Activated CD8-positive, alpha-beta memory T cell treated with anti-CD3 and anti-CD28 coated beads, Interleukin-2, amount 50 U/mL, for 4 hours (primary cell): ENCODE results near the gene UBE2L3.
A peak's percentile ranks its signal among the peaks of the same experiment; 100 is the strongest.
"Not testable (repeated sequence)": the region's sequence is repeated elsewhere in the genome, so short reads cannot be mapped to it uniquely, and the experiment has no call there.

ENCODE experiments used
- DNase-seq: peaks from one replicate; pipeline ENCODE4 v3.0.0-alpha.2; 2020

The UBE2L3 gene

GRCh38 chr22:21603973-21604372 lies 36.5 kb downstream of the UBE2L3 start:
- DNase-seq: no peak

GRCh38 chr22:21605887-21606564 lies 38.5 kb downstream of the UBE2L3 start:
- no peak for DNase-seq

- no peak for DNase-seq
Measured at GRCh38 chr22:21606775-21607174, 39.3 kb downstream of the UBE2L3 start.

- DNase-seq: not testable (repeated sequence)
Measured at GRCh38 chr22:21609556-21610157, 42.1 kb downstream of the UBE2L3 start.

DNA sequence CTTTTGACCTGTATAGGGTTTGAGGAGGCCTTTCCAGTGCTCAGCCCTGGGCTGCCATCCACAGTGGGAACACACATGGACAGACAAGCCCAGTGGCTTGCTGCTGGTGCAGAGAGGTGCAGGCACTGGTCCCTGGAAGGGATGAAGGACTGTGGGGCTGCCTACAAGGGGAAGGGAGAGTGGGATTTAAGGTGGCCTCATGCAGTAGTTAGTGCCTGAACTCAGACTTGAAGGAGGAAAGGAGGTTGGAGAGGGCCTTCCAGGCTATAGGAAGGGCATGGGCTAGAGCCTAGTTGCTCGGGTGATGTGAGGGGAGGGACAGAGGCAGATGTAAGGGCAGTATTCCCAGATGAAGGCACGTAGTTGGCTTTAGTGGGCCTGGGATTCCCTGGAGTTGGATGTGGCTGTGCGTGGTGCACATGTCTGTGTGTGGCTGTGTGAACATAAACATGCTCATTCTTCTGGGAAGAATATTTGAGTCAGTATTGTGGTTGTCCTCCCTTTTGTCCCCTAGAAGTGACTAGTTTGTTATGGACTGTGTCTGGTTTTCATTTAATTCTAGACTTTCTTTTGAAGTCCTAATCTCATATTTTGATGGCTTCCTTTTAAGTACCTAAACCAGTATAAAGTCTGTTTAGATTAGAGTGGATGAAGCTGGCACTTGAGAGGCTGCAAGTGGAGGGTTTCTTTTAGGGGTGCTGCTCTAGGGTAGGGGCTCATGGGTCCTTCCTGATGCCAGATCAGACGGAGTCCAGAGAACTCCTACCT lies 43.9 kb downstream of the UBE2L3 start:
- DNase-seq: no peak

DNA sequence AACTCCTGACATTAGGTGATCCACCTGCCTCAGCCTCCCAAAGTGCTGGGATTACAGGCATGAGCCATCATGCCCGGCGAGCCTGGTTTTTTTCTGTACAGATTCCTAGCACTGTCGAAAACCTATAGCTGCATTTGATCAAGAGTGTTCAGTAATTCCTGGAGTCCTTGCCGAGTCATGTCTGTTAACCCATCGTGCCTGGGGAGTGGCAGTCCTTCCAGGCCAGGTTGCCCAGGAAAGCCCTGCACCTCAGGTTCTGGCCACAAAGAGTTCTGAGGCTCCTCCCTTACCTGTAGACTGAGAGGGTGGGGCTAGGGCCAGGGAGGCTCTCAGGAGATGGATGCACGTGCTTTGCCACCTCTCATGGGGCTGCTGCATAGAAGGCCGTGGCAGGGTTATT lies 45.3 kb downstream of the UBE2L3 start:
- no peak for DNase-seq

DNA sequence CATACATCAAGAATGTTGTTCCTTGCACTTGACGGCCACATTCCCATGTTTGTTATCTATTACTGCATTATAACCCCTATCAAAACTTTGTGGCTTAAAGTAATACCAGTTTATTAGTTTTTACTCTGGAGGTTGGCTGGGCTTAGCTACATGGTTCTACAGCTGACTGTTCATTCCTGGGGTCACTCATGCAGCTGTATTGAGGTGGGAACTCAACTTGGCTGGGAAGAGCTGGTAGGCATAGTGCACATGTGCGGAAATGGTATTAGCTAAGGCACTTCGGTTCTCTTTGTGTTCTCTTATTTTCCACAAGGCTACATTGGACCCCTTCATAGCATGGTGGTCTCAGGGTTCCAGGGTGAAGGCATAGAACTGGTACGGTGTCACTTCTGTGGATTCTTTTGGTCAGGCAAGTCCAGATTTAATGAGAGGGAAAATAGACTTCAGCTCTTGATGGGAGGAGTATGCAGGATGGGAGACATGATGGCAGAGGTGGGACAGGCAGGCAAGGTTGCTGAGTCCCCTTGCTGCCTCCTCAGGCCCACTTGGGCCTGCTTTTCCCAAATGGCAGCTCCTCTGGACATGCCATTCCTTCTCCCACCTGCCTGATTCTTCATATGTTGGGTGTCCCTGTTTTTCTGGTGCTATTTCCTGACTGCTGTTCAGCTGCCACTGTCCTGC lies 46.2 kb downstream of the UBE2L3 start:
- no peak for DNase-seq

GRCh38 chr22:21615731-21616130 lies 48.2 kb downstream of the UBE2L3 start:
- no peak for DNase-seq

- DNase-seq: not testable (repeated sequence)
Measured at GRCh38 chr22:21617337-21617736, 49.8 kb downstream of the UBE2L3 start.

DNA sequence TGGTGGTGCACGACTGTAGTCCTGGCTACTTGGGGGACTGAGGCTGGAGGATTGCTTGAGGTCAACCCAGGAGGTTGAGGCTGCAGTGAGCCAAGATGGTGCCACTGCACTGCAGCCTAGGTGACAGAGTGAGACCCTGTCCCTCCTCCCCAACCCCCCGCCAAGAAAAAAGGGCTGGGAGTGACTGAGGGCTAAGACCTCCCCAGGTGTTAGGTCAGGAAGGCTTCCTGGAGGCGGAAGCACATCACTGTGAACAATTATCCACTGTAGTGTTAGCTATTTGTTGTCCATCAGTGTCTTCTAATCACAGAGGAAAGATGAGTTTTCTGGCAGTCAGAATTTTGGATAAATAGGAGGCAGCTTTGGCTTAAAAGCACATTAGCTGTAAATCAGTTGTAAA lies 53.5 kb downstream of the UBE2L3 start:
- DNase-seq: no peak

DNA sequence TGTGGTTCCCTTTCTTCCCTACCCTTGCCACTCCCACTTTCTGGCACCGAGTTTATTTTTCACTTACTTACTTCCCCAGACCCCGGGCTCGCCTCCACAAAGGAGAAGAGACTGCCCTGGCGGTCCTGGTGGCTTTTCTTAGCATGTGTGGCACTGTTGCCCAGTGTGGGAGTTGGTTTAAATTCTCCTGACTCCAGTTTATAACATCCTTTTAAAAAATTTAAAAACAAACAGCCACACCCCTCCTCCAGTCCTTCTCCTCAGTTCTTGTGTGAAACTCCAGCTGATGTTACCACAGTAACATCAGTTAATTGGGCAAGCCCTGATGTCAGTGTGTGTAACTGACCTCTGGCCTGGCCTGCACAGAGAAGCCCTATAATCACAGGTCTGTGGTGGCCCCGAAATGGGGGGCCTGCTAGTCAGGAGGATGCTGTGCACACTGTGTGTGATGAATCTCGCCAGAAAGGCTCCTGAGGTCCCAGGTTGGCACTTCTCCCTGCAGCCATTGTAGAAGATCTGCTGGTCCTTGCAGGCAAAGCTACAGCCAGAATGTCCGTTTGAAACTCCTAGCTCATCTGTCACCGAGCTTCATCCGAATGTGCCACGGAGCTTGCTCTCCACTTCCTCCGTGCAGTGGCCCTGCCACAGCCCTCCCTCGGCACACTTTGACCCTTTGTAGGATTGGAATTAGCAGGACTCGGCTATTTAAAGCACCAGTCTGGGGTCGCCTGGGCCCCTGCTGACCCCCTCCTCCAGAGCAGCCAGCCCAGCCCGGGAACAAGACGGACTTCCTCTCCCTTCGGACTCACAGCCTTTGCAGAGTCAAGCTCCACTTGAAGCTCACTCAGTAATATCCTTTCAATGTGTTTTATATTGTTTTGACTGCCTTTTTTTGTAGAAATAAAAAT lies 54.8 kb downstream of the UBE2L3 start:
- no peak for DNase-seq

GRCh38 chr22:21622919-21623647 lies 55.6 kb downstream of the UBE2L3 start:
- DNase-seq: no peak

GRCh38 chr22:21623648-21623970 lies 56.1 kb downstream of the UBE2L3 start:
- no peak for DNase-seq

DNA sequence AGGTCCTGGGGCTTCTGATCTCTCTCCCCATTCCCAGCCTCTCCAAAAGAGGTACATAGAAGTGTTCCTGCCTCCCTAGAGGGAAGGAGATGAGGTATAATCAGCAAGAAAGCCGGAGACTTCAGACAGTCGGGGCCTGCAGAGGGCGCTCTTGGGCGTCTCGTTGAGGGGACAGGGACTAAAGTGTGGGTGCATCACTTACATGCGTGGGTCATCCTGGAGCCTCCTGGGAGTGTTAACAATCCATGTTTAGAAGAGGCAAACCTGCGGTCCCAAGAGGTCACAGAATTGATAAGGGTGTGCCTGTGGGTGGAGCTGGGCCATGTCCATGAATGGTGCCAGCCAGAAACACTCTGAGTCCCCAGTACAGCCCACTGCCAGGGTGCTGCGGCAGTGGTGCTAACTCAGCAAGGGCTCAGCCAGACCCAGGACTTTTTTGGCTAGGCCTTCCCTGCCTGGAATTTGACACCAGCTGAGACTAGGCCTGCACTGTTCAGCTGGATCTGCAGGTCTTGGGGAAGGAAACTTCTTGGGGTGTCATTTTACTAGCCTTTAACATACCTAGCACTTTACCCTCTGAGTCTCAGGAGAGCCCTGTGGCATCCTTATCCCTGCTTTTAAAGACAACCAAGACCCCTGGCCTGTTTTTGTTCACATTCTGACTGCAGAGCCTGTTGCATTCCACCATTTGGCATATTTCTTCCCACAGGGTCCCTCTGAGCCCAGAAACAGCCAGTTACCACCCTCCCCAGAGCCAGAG lies 56.8 kb downstream of the UBE2L3 start:
- peak; percentile 36 for DNase-seq

DNA sequence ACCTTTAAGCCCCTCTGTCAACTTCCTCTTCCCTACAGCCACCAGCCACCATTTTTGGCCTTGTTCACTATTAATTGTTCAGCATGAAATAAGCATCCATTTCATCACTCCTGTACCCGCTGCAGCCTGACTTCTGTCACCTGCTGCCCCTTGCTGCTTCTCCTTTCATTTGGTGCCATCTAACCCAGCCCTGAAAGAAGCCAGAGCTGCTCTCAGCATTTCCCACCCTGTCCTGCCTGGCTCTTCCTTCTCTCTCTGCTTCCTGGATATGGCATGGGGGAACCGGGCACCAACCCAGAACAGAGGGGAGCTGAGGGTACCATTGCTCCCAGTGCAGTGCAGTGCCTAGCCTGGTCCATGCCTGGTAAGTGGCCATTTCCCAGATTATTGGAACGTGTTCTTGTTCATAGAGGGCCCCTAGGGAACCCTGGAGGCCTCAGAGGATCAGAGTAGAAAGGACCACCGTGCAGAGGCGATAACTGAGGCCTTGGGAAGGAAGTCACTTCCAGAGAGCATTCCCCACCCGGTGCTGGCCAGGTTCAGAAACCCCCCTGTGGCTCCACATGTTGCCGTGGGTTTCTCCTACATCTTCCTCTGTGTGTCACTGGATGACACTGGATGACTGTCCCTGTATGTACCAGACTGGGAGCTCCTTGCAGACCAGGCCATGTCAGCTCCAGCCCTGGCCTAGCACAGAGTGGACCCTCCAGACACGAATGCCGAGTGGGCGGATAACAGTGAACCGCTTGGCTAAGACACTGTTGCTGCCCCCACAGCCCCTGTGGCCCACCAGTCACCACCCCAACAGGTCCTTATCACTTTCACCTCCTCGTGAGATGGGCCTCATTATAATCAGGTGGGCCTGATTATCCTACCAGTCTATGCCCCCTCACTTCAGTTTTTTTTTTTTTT lies 57.6 kb downstream of the UBE2L3 start:
- DNase-seq: no peak

DNA sequence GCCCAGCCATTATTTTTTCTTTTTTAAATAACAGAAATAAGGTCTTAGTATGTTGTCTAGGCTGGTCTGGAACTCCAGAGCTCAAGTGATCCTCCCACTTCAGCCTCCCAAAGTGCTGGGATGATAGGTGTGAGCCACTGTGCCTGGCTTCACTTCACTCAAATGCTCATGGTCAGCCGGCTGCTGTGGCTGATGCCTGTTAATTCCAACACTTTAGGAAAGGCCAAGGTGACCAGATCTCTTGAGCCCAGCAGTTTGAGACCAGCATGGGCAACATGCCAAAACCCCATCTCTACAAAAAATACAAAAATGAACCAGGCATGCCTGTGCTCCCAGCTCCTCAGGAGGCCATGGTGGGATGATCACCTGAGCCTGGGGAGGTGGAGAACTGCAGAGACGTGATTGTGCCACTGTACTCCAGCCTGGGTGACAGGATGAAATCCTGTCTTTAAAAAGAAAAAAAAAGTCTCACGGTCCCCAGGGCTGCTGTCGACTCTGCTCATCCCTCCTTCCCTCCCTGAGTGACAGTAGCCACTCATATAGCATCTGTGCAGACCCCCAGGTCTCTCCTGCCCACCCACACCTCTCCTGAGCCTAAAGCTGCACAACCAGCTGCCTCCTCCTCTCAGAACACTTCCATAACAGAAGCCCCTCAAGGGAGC lies 58.7 kb downstream of the UBE2L3 start:
- no peak for DNase-seq

DNA sequence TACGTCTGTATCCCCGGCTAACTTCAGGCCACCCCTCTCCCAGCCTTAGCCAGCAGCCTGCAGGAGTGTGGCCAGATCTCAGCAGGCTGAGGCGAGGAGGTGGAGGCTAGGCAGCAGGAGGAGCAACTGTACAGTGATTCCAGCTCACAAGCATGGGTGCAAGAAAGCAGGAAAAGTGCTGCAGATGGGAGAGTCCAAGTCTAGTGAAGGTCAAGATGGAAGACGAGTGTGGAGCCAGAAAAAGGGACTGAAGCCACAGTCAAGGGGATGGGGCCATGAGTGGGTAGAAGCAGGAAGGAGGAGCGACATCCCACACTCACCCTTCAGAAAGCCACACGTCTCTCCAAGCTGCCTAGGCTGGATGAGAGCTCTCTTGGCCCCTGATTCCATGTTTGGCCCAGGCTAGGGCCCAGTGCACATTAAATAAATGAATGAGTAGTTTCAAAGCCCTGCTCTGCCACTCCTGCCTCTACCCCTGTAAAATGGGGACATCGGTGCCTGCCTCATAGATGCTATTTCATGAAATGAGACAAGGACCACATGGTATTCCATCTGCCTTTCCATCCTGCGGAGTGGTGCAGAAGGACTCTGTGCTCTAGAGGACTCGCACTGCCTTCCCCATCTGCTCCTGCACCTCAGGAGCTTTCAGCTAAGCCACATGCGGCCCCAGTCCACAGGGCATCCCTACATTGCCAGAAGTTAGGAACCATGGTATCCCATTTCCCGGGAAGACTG lies 59.4 kb downstream of the UBE2L3 start:
- no peak for DNase-seq

DNA sequence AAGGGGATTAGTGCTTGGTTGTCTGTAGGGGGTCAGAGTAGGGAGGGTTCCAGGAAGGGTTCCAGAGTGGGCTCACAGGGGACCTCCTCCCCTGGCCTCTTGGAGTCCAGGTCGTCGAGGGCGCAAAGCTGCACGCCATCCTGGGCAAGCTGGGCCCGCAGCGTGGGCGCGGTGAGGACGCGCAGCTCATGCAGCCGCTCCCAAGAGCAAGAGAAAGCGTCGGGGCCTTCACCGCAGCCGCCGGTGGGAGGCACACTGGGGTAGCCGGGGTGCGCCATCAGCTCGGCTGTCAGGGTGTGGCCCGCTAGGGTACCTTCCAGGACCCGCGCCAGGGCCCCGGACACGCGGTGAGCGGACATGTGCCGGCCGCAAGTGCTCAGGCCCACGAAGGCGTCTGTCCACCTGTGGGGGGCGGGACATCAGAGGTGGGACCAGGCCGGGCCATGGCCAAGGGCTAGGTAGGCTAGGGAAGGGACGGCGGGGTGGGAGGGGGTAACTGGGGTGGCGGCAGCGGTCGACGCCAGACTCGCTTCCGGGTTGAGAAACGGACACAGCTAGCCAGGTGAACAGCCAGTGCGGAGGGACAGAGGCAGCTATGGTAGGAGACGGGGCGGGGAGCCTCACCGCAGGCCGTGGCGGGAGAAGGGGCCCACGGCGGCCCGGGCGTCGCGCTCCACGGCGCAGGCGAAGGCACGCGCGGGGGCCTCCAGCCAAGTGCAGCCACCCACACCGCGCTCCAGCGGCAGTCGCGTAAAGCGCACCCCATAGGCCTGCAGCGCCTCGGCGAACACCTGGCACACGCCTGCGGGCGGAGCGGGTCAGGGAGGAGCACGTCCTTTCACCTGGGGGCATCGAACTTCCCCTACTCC lies 61.1 kb downstream of the UBE2L3 start:
- DNase-seq: no peak
